Keratinocyte (primary cell): ENCODE results near the gene INAFM2.

Experiments used
- EZH2 ChIP-seq: IDR thresholded peaks from one replicate; pipeline ENCODE4 v1.6.1; 2012; ENCODE audit warnings: inconsistent platforms, mild to moderate bottlenecking, low read length, moderate library complexity
- TF ChIP-seq, protein P1 (sequence below), 3 experiments: IDR thresholded peaks in 1 of 3; conservative IDR thresholded peaks in 1 of 3; optimal IDR thresholded peaks in 1 of 3; 2 replicates in 2 of 3; 3 replicates in 1 of 3; pipeline versions ENCODE3 to v1.5.1; 2011; ENCODE audit warnings: low read length in 3 of 3, mild to moderate bottlenecking in 3 of 3, moderate library complexity in 2 of 3, control low read depth in 1 of 3, inconsistent platforms in 1 of 3; ENCODE audit not compliant: insufficient read depth in 2 of 3; ENCODE audit errors: extremely low read depth in 1 of 3

DNA sequence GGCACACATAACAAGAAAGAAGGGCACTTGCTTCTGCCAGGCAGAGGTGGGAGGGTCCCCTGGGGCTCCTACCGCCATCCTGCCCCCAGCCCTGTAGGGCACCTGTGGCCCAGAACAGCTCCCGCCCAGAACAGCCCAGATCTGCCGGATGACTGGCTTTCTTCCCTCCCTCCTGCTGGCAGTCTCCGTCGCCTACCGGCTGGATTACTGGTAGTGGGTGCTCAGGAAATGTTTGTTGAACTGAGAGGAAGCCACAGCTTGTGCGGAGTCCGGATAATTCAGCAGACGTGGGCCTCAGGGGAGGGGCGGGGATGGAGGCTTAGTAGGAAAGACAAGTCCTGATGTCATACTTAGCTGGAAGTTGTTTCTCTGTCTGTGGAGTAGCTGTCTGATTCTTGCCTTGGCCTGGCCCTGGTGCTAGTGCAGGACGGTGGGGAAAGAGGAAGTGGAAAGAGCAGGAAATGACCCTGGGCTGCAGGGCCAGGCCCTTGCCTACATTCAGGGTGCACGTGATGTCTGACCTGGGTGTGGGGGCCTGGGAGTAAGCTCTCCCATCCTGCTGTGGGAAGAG lies 10.5 kb downstream of the INAFM2 start:
- TF ChIP-seq, protein P1, sequence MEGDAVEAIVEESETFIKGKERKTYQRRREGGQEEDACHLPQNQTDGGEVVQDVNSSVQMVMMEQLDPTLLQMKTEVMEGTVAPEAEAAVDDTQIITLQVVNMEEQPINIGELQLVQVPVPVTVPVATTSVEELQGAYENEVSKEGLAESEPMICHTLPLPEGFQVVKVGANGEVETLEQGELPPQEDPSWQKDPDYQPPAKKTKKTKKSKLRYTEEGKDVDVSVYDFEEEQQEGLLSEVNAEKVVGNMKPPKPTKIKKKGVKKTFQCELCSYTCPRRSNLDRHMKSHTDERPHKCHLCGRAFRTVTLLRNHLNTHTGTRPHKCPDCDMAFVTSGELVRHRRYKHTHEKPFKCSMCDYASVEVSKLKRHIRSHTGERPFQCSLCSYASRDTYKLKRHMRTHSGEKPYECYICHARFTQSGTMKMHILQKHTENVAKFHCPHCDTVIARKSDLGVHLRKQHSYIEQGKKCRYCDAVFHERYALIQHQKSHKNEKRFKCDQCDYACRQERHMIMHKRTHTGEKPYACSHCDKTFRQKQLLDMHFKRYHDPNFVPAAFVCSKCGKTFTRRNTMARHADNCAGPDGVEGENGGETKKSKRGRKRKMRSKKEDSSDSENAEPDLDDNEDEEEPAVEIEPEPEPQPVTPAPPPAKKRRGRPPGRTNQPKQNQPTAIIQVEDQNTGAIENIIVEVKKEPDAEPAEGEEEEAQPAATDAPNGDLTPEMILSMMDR (optimal IDR thresholded peaks at IDR 0.05 in 1 of 3, IDR thresholded peaks at IDR 0.05 in 1 of 3, conservative IDR thresholded peaks at IDR 0.05 in 1 of 3; ENCODE audit: extremely low read depth in 1 of 3, insufficient read depth in 2 of 3, low read length in 3 of 3), result no peak
- TF ChIP-seq EZH2, result no peak
